Cerebellar cortex (tissue), 1 donor: ENCODE data around the gene GLE1.

Experiments used
- DNase-seq: peaks from one replicate; pipeline ENCODE4 v3.0.0-alpha.2; 2015; ENCODE audit warnings: low spot score

GLE1 gene, protein sequence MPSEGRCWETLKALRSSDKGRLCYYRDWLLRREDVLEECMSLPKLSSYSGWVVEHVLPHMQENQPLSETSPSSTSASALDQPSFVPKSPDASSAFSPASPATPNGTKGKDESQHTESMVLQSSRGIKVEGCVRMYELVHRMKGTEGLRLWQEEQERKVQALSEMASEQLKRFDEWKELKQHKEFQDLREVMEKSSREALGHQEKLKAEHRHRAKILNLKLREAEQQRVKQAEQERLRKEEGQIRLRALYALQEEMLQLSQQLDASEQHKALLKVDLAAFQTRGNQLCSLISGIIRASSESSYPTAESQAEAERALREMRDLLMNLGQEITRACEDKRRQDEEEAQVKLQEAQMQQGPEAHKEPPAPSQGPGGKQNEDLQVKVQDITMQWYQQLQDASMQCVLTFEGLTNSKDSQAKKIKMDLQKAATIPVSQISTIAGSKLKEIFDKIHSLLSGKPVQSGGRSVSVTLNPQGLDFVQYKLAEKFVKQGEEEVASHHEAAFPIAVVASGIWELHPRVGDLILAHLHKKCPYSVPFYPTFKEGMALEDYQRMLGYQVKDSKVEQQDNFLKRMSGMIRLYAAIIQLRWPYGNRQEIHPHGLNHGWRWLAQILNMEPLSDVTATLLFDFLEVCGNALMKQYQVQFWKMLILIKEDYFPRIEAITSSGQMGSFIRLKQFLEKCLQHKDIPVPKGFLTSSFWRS

DNA sequence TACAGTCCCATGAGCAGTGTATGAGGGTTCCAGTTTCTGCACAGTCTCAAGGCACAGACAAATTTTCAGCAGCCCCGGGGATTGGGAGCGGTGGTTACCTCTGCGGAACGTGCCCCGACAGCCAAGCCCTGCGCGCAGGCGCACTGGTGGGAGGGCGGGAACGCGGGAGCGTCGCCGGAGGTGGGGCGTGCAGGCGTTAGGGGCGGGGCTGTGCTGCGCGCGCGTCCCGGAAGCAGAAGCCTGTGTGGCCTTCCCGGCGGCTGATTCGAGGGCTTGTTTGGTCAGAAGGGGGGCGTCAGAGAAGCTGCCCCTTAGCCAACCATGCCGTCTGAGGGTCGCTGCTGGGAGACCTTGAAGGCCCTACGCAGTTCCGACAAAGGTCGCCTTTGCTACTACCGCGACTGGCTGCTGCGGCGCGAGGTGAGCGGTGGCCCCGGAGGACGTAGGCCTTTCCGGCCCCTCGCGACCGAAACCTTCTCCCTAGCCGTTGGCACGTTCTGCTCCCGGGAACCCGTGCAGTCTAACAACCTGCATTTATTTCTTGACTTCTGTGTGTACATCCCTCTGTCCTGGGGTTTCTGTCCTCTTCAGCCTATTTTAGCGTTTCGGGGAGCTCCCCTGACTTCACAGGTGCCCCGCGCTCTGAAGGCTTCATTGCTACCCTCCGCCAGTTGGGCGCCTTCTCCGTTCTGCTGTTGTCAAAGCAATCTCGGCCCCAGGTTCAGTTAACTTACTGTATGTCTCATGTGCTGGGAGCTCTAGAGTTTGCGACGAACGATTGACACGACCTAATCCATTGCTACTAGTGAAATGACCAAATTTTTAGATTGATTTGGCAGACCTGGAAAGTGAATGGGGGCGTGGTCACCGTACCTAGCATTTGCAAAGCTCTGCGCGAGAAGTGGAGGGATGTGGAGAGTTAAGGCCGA, at the start of gene GLE1:
GLE1 (plus strand) TSS at position 235 of the 929 bp plus-strand sequence; CDS start at position 322, 87 bp downstream.
- DNase-seq = peak; percentile 91

- DNase-seq = no peak
Measured at GRCh38 chr9:128454991-128455390, 49.5 kb upstream of the GLE1 start.

DNA sequence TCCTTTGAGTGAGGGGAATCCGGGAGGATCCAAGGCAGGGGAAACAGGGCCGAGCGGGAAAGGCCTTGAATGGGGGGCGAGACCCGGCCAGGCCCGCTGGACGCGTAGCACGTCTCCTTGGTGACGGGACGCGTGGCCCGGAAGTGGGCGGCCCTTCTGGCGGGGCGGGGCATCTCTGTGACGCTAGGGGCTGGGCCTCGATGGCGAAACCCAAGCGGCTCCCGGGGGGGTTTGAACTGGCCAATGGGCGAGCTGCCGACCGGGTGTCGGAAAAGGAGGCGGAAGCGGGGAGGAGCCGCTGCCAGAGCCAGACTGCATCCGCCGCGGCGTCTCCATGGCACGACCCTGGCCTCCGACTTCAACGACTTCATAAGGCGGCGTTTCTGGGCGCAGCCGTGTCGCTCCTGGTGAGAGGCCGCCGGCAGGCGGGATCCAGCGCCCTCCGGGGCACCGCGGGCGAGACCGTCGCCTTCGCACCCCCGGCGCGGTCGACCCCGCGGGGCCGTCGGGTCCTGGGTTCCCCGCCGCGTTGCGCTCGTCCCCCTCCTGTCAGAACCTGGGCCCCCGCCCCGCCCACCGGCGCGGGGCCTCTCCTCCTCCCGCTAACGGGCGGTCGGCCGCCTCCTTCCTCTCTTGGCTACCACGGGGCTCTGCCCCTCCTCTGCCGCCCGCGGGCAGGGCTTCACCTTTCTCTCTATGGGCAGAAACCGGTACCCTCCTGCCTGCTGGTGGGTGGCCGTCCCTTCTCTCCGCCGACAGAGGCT, 48.5 kb upstream of the GLE1 start, which contains the start of gene ODF2:
ODF2 (plus strand) TSS at position 158 of the 764 bp plus-strand sequence; CDS start at position 244, 86 bp downstream.
- peak; percentile 98 for DNase-seq

GRCh38 chr9:128456613-128457061, 47.9 kb upstream of the GLE1 start:
- peak; percentile 72 for DNase-seq

DNA sequence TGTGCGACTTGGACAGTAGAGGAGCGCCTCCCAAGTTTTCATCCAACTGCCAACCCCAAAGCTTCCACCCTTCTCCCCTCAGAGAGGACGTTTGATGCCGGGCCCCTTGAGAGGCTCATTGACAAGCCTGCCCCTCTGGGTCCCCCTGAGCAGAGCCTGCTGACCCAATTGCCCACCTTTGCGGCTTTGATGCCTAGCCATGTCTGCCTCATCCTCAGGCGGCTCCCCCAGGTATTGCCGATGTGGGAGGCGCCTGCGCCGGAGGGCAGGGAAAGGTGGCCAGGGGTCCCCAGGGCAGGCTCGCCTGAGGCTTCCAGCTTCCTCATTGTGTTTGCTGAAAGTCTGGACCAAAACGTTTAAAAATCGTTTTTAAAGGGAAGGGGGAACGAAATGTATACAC, 47.3 kb upstream of the GLE1 start:
- DNase-seq = peak; percentile 14

DNA sequence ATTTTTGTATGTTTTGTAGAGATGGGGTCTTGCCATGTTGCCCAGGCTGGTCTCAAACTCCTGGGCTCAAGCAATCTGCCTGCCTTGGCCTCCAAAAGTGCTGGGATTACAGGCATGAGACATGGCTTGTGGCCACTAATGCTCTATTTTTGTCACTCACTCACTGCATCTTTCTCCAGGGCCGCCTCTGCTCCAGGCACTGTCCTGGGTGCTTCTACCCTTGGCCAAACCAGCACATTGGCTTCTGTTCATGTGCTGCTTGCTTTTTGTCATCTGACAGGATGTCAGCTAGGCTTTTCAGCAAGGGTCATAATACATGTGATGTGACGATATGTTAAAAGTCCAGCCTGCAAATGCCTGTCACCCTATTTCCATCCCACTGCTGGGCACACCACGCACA, 45.5 kb upstream of the GLE1 start:
- peak; percentile 44 for DNase-seq

DNA sequence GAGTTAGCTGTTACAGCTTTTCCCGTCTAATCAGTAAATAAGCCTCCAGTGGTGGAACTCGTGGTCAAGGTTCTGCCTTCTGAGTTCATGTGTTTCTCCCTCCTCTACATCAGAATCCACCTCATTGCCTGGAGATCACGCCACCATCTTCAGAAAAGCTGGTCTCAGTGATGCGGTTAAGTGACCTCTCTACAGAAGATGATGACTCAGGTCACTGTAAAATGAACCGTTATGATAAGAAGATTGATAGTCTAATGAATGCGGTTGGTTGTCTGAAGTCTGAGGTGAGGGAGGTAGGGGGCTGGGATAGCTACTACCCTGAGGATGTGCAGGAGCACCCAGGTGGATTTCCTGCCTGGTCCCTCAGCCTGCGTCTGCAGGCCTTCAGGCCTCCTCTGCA, 35.4 kb upstream of the GLE1 start:
- no peak for DNase-seq

DNA sequence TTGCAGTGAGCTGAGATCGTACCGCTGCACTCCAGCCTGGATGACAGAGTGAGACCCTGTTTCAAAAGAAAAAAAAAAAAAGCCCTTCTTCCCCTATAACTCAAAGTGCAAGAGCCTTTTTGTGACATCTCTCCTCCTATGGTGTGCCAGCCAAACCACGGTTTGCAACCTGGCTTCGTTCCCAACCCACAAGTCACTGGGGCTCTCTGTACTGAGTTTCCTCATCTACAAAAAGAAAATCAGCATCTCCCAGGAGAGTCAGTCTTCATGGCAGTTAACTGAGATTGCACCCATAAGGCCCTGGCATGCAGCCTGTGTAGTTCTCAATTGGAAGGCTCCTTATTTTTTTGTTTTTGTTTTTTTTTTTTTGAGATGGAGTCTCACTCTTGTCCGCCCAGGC, 34.0 kb upstream of the GLE1 start:
- DNase-seq = peak; percentile 16

- DNase-seq = no peak
Measured at GRCh38 chr9:128473104-128473503, 31.4 kb upstream of the GLE1 start.

DNA sequence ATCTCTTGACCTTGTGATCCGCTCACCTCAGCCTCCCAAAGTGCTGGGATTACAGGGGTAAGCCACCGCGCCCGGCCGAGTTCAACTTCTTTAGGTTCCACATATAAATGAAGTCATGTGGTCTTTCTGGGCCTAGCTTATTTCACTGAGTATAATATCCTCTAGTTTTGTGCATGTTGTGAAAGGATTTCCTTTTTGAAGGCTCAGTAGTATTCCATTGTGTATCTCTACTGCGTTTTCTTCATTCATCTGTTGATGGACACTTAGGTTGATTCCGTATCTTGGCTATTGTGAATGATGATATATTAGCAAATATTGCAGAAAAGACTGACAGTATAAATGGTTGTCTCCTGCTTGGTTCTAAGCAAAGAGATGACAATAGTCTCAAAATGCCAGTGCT, 28.7 kb upstream of the GLE1 start:
- no peak for DNase-seq

- DNase-seq = no peak
Measured at GRCh38 chr9:128479262-128479661, 25.3 kb upstream of the GLE1 start.

DNA sequence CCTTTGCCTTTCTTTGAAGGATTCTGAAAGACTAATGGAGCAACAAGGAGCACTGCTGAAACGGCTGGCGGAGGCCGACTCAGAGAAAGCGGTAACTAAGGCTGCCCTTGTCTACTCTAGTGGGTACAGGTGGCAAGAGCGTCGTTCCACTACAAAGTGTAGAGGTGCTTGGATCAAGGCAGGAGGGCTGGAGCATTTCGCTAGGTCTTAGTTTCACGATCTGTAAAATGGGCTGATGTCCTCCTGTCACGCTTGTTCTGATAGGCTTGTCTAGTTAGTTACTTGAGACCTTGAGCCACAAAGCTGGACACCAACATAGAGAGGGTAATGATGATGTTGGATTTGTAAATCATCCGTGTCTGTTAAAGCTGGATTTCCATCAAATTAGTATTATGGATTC, 23.0 kb upstream of the GLE1 start:
- no peak for DNase-seq

- DNase-seq = no peak
Measured at GRCh38 chr9:128482186-128482585, 22.3 kb upstream of the GLE1 start.

GRCh38 chr9:128484686-128485413, 19.7 kb upstream of the GLE1 start:
- DNase-seq = no peak

DNA sequence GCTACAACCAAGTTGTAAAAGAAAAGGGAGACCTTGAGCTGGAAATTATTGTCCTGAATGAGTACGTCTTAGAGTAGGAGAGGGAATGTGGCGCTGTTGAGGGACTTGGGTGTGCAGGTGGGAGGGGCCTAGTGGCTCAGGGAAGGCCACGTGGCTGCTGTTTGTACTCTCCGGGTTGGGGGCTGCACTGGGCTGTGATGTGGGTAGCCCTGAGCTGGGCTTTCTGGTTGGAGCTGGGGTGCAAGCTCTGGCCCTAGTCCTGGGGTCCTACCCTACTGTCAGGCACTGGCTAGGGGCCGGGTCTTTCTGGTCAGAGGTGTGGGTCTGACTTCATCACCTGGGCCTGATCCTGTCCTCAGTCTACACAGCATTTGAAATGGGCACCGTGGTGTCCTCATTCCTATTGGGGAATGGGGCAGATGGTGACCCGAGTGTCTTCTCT, 19.1 kb upstream of the GLE1 start:
- no peak for DNase-seq

- no peak for DNase-seq
Measured at GRCh38 chr9:128486201-128486600, 18.3 kb upstream of the GLE1 start.

GRCh38 chr9:128493424-128493823, 11.1 kb upstream of the GLE1 start:
- no peak for DNase-seq

- peak; percentile 28 for DNase-seq
Measured at GRCh38 chr9:128494108-128494745, 10.3 kb upstream of the GLE1 start.

GRCh38 chr9:128494746-128495129, 9.8 kb upstream of the GLE1 start:
- no peak for DNase-seq

DNA sequence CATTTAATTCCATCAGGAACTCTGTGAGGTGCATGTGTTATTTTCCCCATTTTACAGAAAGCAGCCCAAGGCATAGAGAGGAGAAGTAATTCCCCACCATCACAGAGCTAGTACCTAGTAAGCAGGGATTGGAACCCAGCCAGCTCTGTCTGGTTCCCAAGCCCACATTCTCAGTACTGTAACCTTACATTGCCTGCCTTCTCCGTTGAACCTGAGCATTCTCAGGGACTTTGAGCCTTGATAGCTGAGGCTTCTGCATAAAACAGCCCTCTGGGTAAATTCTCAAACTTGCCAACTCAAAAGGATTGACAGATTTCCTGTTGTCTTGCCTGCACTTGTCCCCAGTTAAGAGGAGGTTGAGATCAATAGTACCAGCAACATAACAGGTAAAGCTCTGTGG, 9.2 kb upstream of the GLE1 start:
- no peak for DNase-seq
